Measurements from ENCODE around the gene FBF1. TPM values are rescaled to one million over a fixed set of nuclear protein-coding genes. Genes with fewer than 3 reads are reported as not detected.

The FBF1 gene
- total and polyA plus RNA-seq, 7 experiments from 2014 or later = 2.5 to 48.1 (median 28.1) TPM

GRCh38 chr17:75913537-75914210, 27.2 kb downstream of the FBF1 start:
- CTCF ChIA-PET = no interaction called here
- no peak for ATAC-seq
- no peak overlapping the region for H3K27ac Mint-ChIP-seq

DNA sequence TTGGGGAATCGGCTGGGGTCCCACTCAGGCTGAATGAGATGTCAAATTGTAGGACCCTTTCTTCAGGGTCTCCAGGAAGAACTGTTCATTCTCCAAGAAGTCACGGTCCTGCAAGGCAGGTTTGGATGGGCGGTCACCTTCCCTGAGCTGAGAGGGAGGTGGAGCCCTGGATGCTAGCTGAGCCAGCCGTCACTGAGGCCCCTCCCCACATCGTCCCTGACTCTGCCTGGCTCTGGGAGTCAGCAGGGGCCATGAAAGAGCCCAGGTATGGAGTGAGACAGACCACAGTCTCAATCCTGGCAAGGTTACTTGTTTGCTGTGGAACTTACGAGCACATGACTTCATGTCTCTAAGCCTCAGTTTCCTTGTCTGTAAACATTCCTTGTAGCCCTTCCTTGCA, 30.1 kb downstream of the FBF1 start:
- H3K4me3 ChIP-seq (ENCODE audit: low read length) = no peak overlapping the region
- intact Hi-C loops (cut with micrococcal nuclease) = no loop called here
- no peaks in the 10 kb centered on the region for H3K27me3 ChIP-seq (ENCODE audit: control insufficient read depth in 2 of 2, insufficient read depth in 2 of 2, low read length in 2 of 2)
- Mint-ChIP-seq H3K27ac (no peak overlapping the region), H3K36me3 (peaks cover 0 to 15% (median 0%) of the 10 kb centered on the region in 5 donors), H3K4me1 (peaks cover 0 to 17% (median 12%) of the 10 kb centered on the region in 7 donors), H3K9me3 (peaks cover 0 to 4% (median 0%) of the 10 kb centered on the region in 11 donors), H3K27me3 (no peaks in the 10 kb centered on the region), H3K4me3 (no peak overlapping the region)
- H3K36me3 ChIP-seq (ENCODE audit: control insufficient read depth in 2 of 3, insufficient read depth in 3 of 3, low read length in 3 of 3) = peaks cover 0 to 20% (median 0%) of the 10 kb centered on the region in 3 experiments
- POLR2A ChIA-PET = interaction anchor here (1.0 to 1.5 kb wide), 2 partner anchors 11 to 14 kb away, joined by 3 to 8 read pairs; partner anchors contain the start of gene TRIM65
- no peaks in the 10 kb centered on the region for H3K4me1 ChIP-seq (ENCODE audit: control insufficient read depth in 2 of 2, insufficient read depth in 2 of 2, low read length in 2 of 2)
- H3K27ac ChIP-seq (ENCODE audit: low read depth, low read length) = no peak overlapping the region
- CTCF ChIA-PET = interaction anchor here (0.7 to 2.4 kb wide), 4 partner anchors 17 to 95 kb away, joined by 3 to 6 read pairs (median 4); no protein-coding TSS in a partner anchor
- ATAC-seq (no peak), DNase-seq (no peak)
- H3K9me3 ChIP-seq (ENCODE audit: control insufficient read depth in 2 of 3, low read length in 3 of 3) = no peaks in the 10 kb centered on the region

More at GRCh38 chr17:75913537-75914210, 27.2 kb downstream of the FBF1 start:
- Histone ChIP-seq H3K4me1 (ENCODE audit: control insufficient read depth in 2 of 2, insufficient read depth in 2 of 2, low read length in 2 of 2) (no peaks in the 10 kb centered on the region), H3K4me3 (ENCODE audit: low read length) (no peak overlapping the region), H3K27ac (ENCODE audit: low read depth, low read length) (no peak overlapping the region), H3K9me3 (ENCODE audit: control insufficient read depth in 2 of 3, low read length in 3 of 3) (no peaks in the 10 kb centered on the region), H3K36me3 (ENCODE audit: control insufficient read depth in 2 of 3, insufficient read depth in 3 of 3, low read length in 3 of 3) (peaks cover 0 to 28% (median 0%) of the 10 kb centered on the region in 3 experiments), H3K27me3 (ENCODE audit: control insufficient read depth in 2 of 2, insufficient read depth in 2 of 2, low read length in 2 of 2) (no peaks in the 10 kb centered on the region)
- DNase-seq = no peak
- peaks cover 0 to 13% (median 5%) of the 10 kb centered on the region in 7 donors for H3K4me1 Mint-ChIP-seq
- H3K27me3 Mint-ChIP-seq = no peaks in the 10 kb centered on the region
- intact Hi-C loops (cut with micrococcal nuclease) = no loop called here
- POLR2A ChIA-PET = no interaction called here
- no peak overlapping the region for H3K4me3 Mint-ChIP-seq
- peaks cover 4 to 19% (median 4%) of the 10 kb centered on the region in 5 donors for H3K36me3 Mint-ChIP-seq
- H3K9me3 Mint-ChIP-seq = no peaks in the 10 kb centered on the region

- Histone ChIP-seq H3K4me1 (ENCODE audit: control insufficient read depth in 2 of 2, insufficient read depth in 2 of 2, low read length in 2 of 2) (no peaks in the 10 kb centered on the region), H3K27ac (ENCODE audit: low read depth, low read length) (no peak overlapping the region), H3K27me3 (ENCODE audit: control insufficient read depth in 2 of 2, insufficient read depth in 2 of 2, low read length in 2 of 2) (no peaks in the 10 kb centered on the region), H3K36me3 (ENCODE audit: control insufficient read depth in 2 of 3, insufficient read depth in 3 of 3, low read length in 3 of 3) (peaks cover 0 to 20% (median 0%) of the 10 kb centered on the region in 3 experiments), H3K4me3 (ENCODE audit: low read length) (no peak overlapping the region), H3K9me3 (ENCODE audit: control insufficient read depth in 2 of 3, low read length in 3 of 3) (no peaks in the 10 kb centered on the region)
- ChIA-PET POLR2A (interaction anchor here (0.5 to 1.5 kb wide), 5 partner anchors 10 to 125 kb away, joined by 3 to 8 read pairs (median 4); partner anchors contain the start of genes TRIM65 and UNK), CTCF (interaction anchor here (0.7 to 2.4 kb wide), 6 partner anchors 18 to 494 kb away, joined by 3 to 6 read pairs (median 3); no protein-coding TSS in a partner anchor)
- Mint-ChIP-seq H3K27me3 (no peaks in the 10 kb centered on the region), H3K36me3 (peaks cover 0 to 14% (median 0%) of the 10 kb centered on the region in 5 donors), H3K27ac (peak overlapping the region in 3 of 9 donors; percentile 33 to 80 (median 51)), H3K9me3 (peaks cover 0 to 4% (median 0%) of the 10 kb centered on the region in 11 donors), H3K4me3 (peak overlapping the region in 1 of 10 donors; percentile 54), H3K4me1 (peaks cover 0 to 17% (median 12%) of the 10 kb centered on the region in 7 donors)
- DNase-seq (no peak), ATAC-seq (no peak)
- intact Hi-C loops (cut with micrococcal nuclease) = no loop called here
These were observed 31.0 kb downstream of the FBF1 start for GRCh38 chr17:75909812-75910274.

GRCh38 chr17:75909051-75909811, 31.6 kb downstream of the FBF1 start:
- peaks cover 0 to 8% (median 0%) of the 10 kb centered on the region in 5 donors for H3K36me3 Mint-ChIP-seq
- CTCF ChIA-PET = interaction anchor here (0.7 to 2.4 kb wide), 6 partner anchors 19 to 495 kb away, joined by 3 to 6 read pairs (median 3); no protein-coding TSS in a partner anchor
- H3K27me3 Mint-ChIP-seq = no peaks in the 10 kb centered on the region
- peak overlapping the region in 2 of 9 donors; percentile 38 to 80 for H3K27ac Mint-ChIP-seq
- Histone ChIP-seq H3K4me3 (ENCODE audit: low read length) (no peak overlapping the region), H3K27ac (ENCODE audit: low read depth, low read length) (no peak overlapping the region), H3K36me3 (ENCODE audit: control insufficient read depth in 2 of 3, insufficient read depth in 3 of 3, low read length in 3 of 3) (peaks cover 0 to 14% (median 0%) of the 10 kb centered on the region in 3 experiments), H3K27me3 (ENCODE audit: control insufficient read depth in 2 of 2, insufficient read depth in 2 of 2, low read length in 2 of 2) (no peaks in the 10 kb centered on the region), H3K9me3 (ENCODE audit: control insufficient read depth in 2 of 3, low read length in 3 of 3) (no peaks in the 10 kb centered on the region), H3K4me1 (ENCODE audit: control insufficient read depth in 2 of 2, insufficient read depth in 2 of 2, low read length in 2 of 2) (peaks cover 0 to 2% of the 10 kb centered on the region in 2 donors)
- intact Hi-C loops (cut with micrococcal nuclease) = no loop called here
- peaks cover 0 to 4% (median 0%) of the 10 kb centered on the region in 11 donors for H3K9me3 Mint-ChIP-seq
- H3K4me1 Mint-ChIP-seq = peaks cover 2 to 17% (median 12%) of the 10 kb centered on the region in 7 donors
- POLR2A ChIA-PET = interaction anchor here (0.5 to 1.5 kb wide), 4 partner anchors 13 to 124 kb away, joined by 4 to 8 read pairs (median 6); partner anchors contain the start of genes TRIM65 and UNK
- no peak for ATAC-seq
- no peak for DNase-seq
- H3K4me3 Mint-ChIP-seq = peak overlapping the region in 4 of 10 donors; percentile 19 to 61 (median 50)

DNA sequence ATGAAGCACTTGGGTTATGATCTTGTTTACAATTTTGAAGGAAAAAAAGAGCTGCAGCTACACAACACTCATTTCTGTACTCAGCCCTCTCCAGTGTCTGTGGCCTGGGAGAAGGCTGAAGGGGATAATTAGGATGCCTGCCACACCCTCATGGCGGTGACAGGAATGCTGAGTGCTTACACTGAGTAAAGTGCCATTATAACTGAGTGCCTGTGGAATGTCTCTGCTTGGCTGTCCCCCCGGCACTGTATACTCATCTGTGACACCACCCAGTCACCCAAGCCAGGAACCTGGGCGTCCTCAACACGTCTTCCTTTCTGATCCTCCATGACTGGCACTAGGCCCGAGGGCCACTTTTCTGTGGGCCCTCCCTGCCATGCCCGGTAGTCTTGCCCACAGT, 32.6 kb downstream of the FBF1 start:
- no peaks in the 10 kb centered on the region for H3K27me3 ChIP-seq (ENCODE audit: control insufficient read depth in 2 of 2, insufficient read depth in 2 of 2, low read length in 2 of 2)
- DNase-seq (no peak), ATAC-seq (no peak)
- H3K36me3 Mint-ChIP-seq = peaks cover 0 to 5% (median 0%) of the 10 kb centered on the region in 5 donors
- intact Hi-C loops (cut with micrococcal nuclease) = no loop called here
- H3K4me3 ChIP-seq (ENCODE audit: low read length) = no peak overlapping the region
- peaks cover 2 to 19% (median 16%) of the 10 kb centered on the region in 7 donors for H3K4me1 Mint-ChIP-seq
- ChIA-PET POLR2A (no interaction called here), CTCF (interaction anchor here (0.7 to 5.4 kb wide), 2 partner anchors 18 to 97 kb away, joined by 3 to 33 read pairs; no protein-coding TSS in a partner anchor)
- peaks cover 0 to 4% (median 0%) of the 10 kb centered on the region in 11 donors for H3K9me3 Mint-ChIP-seq
- H3K9me3 ChIP-seq (ENCODE audit: control insufficient read depth in 2 of 3, low read length in 3 of 3) = no peaks in the 10 kb centered on the region
- no peaks in the 10 kb centered on the region for H3K27me3 Mint-ChIP-seq
- peak overlapping the region in 2 of 10 donors; percentile 1 to 6 for H3K4me3 Mint-ChIP-seq
- peaks cover 0 to 6% (median 0%) of the 10 kb centered on the region in 3 experiments for H3K36me3 ChIP-seq (ENCODE audit: control insufficient read depth in 2 of 3, insufficient read depth in 3 of 3, low read length in 3 of 3)
- H3K27ac ChIP-seq (ENCODE audit: low read depth, low read length) = no peak overlapping the region
- peak overlapping the region in 4 of 9 donors; percentile 8 to 75 (median 62) for H3K27ac Mint-ChIP-seq
- peaks cover 0 to 5% of the 10 kb centered on the region in 2 donors for H3K4me1 ChIP-seq (ENCODE audit: control insufficient read depth in 2 of 2, insufficient read depth in 2 of 2, low read length in 2 of 2)

Data from naive thymus-derived CD4-positive, alpha-beta T cell (primary cell).